ENCODE measurements around the gene GRIK3. TPM values are rescaled to one million over a fixed set of nuclear protein-coding genes. Genes with fewer than 3 reads are reported as not detected.

The GRIK3 gene
- total RNA-seq, 1 experiment from 2014 or later: not detected

GRCh38 chr1:36881541-36881940 is 152.8 kb downstream of the GRIK3 start:
- DNase-seq (ENCODE audit: low read depth): no peak

GRCh38 chr1:36881068-36881405 is 153.3 kb downstream of the GRIK3 start:
- no peak for DNase-seq (ENCODE audit: low read depth)

GRCh38 chr1:36880155-36881067 is 153.9 kb downstream of the GRIK3 start:
- DNase-seq (ENCODE audit: low read depth): no peak

GRCh38 chr1:36879613-36880012 is 154.7 kb downstream of the GRIK3 start:
- DNase-seq (ENCODE audit: low read depth): no peak

- DNase-seq (ENCODE audit: low read depth): no peak
These were observed 157.3 kb downstream of the GRIK3 start for GRCh38 chr1:36876990-36877389.

- no peak for DNase-seq (ENCODE audit: low read depth)
These were observed 159.8 kb downstream of the GRIK3 start for GRCh38 chr1:36874271-36875060.

GRCh38 chr1:36872858-36873257 is 161.5 kb downstream of the GRIK3 start:
- no peak for DNase-seq (ENCODE audit: low read depth)

GRCh38 chr1:36872126-36872754 is 162.1 kb downstream of the GRIK3 start:
- no peak for DNase-seq (ENCODE audit: low read depth)

GRCh38 chr1:36871146-36871971 is 163.0 kb downstream of the GRIK3 start:
- peak; percentile 35 for DNase-seq (ENCODE audit: low read depth)

GRCh38 chr1:36869826-36870225 is 164.5 kb downstream of the GRIK3 start:
- DNase-seq (ENCODE audit: low read depth): no peak

- DNase-seq (ENCODE audit: low read depth): no peak
These were observed 165.3 kb downstream of the GRIK3 start for GRCh38 chr1:36869054-36869453.

- DNase-seq (ENCODE audit: low read depth): no peak
These were observed 166.7 kb downstream of the GRIK3 start for GRCh38 chr1:36867575-36867974.

GRCh38 chr1:36866169-36866814 is 168.0 kb downstream of the GRIK3 start:
- DNase-seq (ENCODE audit: low read depth): no peak

- no peak for DNase-seq (ENCODE audit: low read depth)
These were observed 168.8 kb downstream of the GRIK3 start for GRCh38 chr1:36865602-36865900.

- DNase-seq (ENCODE audit: low read depth): peak; percentile 11
These were observed 169.3 kb downstream of the GRIK3 start for GRCh38 chr1:36864823-36865601.

- DNase-seq (ENCODE audit: low read depth): no peak
These were observed 170.0 kb downstream of the GRIK3 start for GRCh38 chr1:36864182-36864822.

GRCh38 chr1:36863500-36863899 is 170.8 kb downstream of the GRIK3 start:
- DNase-seq (ENCODE audit: low read depth): no peak

- peak; percentile 6 for DNase-seq (ENCODE audit: low read depth)
These were observed 171.3 kb downstream of the GRIK3 start for GRCh38 chr1:36863061-36863460.

- DNase-seq (ENCODE audit: low read depth): no peak
These were observed 172.9 kb downstream of the GRIK3 start for GRCh38 chr1:36861375-36861774.

- DNase-seq (ENCODE audit: low read depth): no peak
These were observed 174.4 kb downstream of the GRIK3 start for GRCh38 chr1:36859926-36860325.
